Cardiac septum (tissue), 1 donor: Measurements from ENCODE around the gene TRIM34. TPM values are rescaled to one million over a fixed set of nuclear protein-coding genes. Genes with fewer than 3 reads are reported as not detected.
"Not testable (repeated sequence)": the region's sequence is repeated elsewhere in the genome, so short reads cannot be mapped to it uniquely, and the experiment has no call there.

Source experiments
- DNase-seq: peaks from one replicate; pipeline ENCODE4 v3.0.0-alpha.2; 2020; ENCODE audit warnings: low spot score
- intact Hi-C: fragments of 100-400 bp; cut with DNase I; formaldehyde crosslinking; loops from one replicate; pipeline ENCODE4 v1.14.0; 2022
- total RNA-seq: library from RNA; stranded (reverse); fragmentation: NEBNext Ultra II Directional; extraction: Animal tissue kit (Norgen Biotek cat#: 25700); gene quantifications from one replicate; pipeline ENCODE4 v1.2.1, GENCODE V29; 2021
- donor health status: DM: no; HTN: no; CAD: no.

The TRIM34 gene
- total RNA-seq, 1 donor from 2014 or later: 2.3 TPM

DNA sequence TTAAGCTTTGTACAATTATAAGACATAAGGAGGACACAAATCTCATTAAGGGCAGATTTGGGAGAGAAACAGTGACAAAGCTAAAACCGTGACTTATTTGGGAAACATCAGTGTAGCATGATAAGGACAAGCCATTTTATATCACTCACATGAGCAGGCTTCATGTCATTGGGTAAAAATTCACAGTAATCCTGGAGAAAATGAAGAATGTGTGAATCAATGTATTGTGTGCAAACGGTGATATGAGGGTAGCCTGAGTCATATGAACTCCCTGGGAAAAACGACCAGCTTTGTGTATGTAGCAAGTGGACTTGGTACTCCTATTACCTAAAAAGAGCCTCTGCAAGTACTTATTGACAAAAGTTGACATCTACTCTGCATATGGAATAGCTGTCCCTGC is 6.0 kb upstream of the TRIM34 start:
- intact Hi-C loops: no loop called here
- no peak for DNase-seq

DNA sequence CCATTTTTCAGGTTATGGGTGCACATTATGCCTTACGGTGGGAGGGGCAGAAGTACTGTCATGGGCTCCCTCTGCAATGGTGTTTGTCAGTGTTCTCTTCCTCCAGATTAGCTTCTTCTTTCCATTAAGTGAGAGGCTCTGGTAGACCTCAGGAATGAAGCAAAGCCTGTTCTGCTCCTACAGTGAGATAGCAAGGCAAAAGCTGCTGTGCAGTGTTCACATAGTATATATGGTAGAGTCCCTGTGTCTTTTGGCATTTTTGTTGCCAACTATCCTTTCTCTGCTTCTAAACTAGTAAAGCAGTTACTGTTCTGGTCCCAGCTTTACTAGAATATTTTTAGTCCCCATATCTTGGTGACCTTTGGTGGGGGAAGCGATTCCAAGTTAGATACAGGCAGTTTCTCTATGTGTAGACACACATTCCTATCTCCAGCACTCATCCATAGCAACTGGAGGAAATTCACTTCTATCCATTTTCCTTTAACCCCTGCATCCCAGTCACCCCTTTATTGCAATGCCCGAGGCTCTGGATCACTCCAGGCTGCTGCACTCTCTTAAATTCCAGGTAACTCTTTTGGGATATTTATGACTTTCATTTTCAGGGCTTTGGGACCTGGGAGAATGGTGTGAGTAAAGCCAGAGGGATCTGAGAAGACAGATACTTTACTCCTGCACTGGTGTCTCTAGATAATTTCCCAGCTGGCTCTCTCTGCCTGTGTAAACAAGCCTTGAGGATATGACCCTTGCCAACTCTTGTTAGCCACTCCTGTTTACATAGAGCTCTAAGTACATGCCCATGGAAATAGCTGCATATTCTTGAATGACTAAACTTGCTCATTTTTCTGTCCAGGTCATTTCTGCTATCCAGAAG is 3.9 kb upstream of the TRIM34 start:
- no peak for DNase-seq
- intact Hi-C loops: loop anchor here (10.0 kb wide), 1 partner anchor 64 kb away; the partner anchor contains the start of genes TRIM22 and TRIM5

DNA sequence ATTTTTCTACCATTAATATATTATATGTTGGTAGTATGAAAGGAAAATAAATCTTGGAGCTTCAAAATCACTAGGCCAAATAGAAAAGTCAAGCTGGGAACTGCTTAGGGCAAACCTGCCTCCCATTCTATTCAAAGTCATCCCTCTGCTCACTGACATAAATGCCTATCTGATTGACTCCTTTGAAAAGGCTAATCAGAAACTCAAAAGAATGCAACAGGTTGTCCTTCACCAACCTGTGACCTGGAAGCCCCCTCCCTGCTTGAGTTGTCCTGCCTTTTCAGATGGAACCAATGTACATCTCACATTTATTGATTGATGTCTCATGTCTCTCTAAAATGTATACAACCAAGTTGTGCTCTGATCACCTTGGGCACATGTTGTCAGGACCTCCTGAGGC is 3.2 kb upstream of the TRIM34 start:
- no peak for DNase-seq
- intact Hi-C loops: loop anchor here (10.0 kb wide), 1 partner anchor 63 kb away; the partner anchor contains the start of genes TRIM22 and TRIM5

DNA sequence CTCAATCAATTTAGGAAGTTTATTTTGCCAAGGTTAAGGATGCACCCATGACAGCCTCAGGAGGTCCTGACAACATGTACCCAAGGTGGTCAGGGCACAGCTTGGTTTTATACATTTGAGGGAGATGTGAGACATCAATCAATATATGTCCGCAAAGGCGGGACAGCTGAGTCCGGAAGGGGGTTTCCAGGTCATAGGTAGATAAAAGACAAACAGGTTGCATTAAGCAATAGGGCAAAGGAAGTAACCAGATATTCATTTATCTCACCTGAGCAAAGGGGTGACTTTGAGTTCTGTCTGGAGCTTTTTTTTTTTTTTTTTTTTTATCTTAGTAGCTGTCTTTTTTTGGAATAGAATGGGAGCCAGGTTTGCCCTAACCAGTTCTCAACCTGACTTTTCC is 2.0 kb upstream of the TRIM34 start:
- DNase-seq: no peak
- intact Hi-C loops: loop anchor here (10.0 kb wide), 1 partner anchor 62 kb away; the partner anchor contains the start of genes TRIM22 and TRIM5

DNA sequence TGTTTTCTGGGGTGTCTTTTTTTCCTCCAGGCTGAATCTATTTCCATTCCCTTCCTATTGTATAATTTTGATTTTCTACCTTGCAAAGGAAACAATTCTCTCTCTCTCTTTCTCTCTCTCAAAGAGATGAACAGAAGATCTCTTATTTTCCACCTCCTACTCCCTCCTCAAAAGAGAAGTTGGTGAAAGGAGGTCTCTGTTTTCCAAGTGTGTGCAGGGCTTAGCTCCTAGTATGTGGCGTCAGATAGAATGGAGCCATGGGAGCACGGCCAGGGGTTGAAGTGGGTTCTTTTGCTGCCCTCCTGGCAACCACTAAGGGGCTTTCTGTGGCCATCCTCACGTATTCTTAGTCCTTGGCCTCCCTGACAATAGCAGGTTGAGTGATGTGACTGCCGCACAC is 480 bp downstream of the TRIM34 start:
- intact Hi-C loops: loop anchor here (10.0 kb wide), 1 partner anchor 60 kb away; the partner anchor contains the start of genes TRIM22 and TRIM5
- no peak for DNase-seq

DNA sequence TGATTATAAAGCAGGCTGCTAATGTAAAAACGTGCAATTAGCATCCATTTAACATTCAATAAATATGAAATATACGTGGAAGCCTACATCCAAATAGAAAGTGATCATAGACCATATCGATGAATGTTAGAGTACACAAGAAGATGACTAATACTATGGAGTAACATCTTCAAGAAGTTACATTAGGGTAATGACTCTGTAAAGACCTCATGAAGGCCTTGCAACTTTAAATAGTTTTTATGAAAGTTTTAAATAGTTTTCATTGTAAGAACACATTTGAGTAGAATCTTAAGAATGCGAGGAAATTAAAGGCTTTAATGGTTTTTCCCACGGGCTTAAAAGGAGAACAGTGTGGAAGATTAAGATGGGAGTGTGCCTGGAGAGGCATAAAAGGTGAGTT is 1.4 kb downstream of the TRIM34 start:
- DNase-seq: no peak
- intact Hi-C loops: loop anchor here (10.0 kb wide), 1 partner anchor 59 kb away; the partner anchor contains the start of genes TRIM22 and TRIM5

DNA sequence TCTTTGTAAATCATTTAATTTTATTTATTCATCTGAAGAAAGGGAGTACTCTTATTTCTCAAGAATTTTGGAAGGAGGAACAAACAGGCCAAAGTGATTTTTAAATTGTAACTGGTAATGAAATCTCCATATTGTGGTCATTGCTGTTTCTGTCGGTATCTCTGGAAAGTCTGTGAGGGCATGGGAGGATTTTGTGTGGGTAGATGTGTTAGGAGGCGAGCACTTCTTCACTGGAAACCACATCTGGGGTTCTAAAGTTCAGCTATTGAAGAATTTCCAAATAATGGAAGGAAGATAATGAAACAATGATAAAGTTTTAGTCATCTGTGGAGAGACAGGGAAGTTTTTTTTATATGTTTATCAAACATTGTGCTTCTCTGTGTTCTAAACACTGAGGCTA is 6.6 kb downstream of the TRIM34 start:
- no peak for DNase-seq
- intact Hi-C loops: no loop called here

DNA sequence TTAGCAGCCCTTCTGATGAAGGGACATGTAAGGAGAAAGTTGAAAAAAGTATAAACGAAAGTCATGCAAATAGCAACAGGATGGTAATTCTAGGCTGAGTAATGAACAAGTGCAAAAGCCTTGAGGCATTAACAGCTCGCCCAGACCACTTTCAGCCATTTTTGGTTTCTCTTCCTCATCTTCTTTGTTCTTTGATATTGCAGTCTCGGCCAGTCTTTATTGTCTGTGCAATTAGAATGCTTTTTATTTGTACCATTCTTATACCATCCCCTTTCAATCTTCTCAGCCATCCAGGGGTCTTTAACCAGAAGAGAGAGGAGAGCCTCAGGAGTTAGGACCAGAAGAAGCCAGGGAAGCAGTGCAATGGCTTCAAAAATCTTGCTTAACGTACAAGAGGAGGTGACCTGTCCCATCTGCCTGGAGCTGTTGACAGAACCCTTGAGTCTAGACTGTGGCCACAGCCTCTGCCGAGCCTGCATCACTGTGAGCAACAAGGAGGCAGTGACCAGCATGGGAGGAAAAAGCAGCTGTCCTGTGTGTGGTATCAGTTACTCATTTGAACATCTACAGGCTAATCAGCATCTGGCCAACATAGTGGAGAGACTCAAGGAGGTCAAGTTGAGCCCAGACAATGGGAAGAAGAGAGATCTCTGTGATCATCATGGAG is 7.3 kb downstream of the TRIM34 start:
- DNase-seq: no peak

DNA sequence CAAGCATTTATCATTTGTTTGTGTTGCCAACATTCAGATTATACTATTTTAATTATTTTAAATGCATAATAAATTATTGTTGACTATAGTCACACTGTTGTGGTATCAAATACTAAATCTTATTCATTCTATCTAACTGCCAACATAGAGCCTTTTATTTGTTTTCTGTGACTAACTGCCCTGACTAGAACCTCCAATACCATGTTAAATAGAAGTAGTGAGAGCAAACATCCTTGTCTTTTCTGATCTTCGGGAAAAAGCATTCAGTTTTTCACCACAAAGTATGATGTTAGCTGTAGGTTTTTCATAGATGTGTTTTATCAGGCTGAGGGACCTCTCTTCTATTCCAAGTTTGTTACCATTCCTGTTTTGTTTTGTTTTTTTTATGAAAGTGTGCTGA is 15.2 kb downstream of the TRIM34 start:
- no peak for DNase-seq
- intact Hi-C loops: no loop called here

More for the DNA sequence above, 7.3 kb downstream of the TRIM34 start:
- intact Hi-C loops: no loop called here

DNA sequence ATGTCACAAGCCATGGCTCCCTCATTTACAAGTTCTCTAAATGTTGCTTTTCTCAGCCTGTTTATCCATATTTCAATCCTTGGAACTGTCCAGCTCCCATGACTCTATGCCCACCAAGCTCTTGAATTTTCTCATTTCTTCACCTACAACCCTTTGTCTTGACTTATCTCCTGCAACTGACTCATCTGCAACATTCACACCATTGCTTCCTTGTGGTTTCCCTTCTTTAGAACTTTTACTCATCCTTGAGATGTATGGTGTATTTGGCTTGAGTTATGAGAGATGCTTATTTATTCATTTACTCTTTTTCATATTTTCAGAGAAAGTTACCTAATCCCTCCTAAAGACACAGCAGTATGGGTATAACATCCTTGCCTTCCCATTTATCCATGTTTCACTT is 18.8 kb downstream of the TRIM34 start:
- intact Hi-C loops: no loop called here
- no peak for DNase-seq

DNA sequence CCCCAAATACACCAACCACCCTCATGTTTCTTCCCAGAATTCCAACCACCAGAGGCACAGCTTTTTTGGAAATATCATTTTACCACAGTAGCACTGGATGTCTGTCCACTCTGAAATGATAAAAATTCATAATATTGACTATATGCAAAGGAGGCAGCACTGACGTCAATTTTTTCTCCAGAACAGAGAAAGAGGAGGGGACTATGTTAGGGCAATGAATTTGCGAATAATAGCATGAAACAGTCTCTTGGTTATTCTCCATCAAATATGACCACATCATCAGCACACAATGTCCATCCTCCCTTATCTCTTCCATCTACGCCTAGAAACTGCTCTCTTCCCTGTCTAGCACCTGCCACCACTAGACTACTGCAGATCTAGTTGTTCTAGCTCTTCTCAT is 21.3 kb downstream of the TRIM34 start:
- no peak for DNase-seq
- intact Hi-C loops: no loop called here

DNA sequence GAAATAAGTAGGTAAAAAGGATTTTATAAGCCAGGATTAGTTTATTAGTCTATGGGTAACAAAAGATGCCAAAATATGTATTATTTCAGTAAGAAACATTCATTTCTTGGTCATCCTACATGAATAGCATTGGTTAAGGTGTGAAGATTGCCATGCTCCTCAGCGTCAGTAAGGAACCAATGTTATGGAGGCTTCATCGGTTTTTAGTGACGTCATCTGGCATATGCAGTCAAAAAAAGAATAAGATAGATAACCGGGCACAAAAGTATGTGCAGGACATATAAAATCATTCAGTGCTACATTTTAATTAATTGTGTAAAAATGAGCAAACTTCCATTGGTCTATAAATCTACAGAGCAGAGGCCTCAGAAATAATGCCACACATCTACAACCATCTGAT is 30.7 kb downstream of the TRIM34 start:
- intact Hi-C loops: no loop called here

DNA sequence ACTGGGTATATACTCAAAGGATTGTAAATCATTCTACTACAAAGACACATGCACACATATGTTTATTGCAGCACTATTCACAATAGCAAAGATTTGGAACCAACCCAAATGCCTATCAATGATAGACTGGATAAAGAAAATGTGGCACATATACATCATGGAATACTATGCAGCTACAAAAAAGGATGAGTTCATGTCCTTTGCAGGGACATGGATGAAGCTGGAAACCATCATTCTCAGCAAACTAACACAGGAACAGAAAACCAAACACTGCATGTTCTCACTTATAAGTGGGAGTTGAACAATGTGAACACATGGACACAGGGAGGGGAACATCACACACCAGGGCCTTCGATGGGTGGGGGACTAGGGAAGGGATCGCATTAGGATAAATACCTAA is 32.2 kb downstream of the TRIM34 start:
- DNase-seq, intact Hi-C loops: not testable (repeated sequence)

More for the DNA sequence above, 30.7 kb downstream of the TRIM34 start:
- no peak for DNase-seq

DNA sequence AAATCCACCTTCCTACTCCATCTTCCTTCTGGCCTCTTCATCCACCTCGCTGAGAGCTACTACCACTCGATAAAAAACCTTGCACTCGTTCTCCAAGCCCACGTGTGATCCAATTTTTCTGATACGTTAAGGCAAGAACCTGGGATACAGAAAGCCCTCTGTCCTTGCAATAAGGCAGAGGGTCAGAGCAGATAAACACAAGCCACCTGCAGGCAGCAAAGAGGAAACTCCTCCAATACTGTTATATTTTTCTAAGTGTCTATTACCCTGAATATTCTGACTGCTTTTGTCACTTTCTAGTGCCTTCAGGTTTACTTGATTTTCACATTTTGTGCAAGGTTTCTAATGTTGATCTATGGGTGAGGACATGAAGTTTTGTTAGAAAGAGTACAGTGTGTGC is 33.5 kb downstream of the TRIM34 start:
- intact Hi-C loops: no loop called here
- no peak for DNase-seq

DNA sequence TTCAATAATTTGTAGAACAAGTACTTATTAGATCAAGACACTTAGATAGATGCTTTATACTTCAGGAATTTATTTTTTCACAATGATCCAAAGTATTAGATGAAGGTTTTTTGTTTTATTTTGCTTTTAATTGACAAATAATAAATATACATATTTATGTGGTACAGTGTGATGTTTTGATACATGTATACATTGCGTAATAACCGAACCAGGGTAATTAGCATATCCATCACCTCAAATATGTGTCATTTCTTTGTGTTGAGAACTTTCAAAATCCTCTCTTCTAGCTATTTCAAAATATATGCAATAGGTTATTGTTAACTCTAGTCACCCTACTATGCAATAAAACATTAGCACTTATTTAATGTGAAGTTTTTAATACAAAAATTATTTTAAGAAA is 38.7 kb downstream of the TRIM34 start:
- intact Hi-C loops: no loop called here
- no peak for DNase-seq

DNA sequence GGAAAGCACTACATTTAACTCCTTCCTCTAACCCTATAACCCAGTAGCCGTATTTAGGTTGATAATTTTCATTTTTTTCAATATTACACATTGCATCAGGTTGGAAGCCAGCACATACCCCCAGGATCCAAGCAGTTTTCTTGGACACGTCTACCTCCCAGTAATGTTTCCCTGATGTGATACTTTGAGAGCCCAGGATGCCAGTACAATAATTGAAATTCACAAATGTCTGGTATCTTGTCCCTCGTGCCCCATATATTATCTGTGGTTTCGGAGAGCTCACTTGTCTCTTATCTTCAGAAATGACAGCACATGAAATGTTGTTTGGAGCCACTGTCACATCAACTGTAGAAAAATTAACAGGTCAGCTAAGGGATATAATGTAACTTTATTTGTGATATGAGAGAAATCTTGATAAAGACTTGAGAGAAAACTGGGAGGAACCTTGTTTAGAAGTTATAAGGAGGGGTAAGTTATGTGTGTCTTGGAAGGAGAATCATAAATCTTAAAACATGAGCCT is 40.3 kb downstream of the TRIM34 start:
- DNase-seq: no peak
- intact Hi-C loops: no loop called here

DNA sequence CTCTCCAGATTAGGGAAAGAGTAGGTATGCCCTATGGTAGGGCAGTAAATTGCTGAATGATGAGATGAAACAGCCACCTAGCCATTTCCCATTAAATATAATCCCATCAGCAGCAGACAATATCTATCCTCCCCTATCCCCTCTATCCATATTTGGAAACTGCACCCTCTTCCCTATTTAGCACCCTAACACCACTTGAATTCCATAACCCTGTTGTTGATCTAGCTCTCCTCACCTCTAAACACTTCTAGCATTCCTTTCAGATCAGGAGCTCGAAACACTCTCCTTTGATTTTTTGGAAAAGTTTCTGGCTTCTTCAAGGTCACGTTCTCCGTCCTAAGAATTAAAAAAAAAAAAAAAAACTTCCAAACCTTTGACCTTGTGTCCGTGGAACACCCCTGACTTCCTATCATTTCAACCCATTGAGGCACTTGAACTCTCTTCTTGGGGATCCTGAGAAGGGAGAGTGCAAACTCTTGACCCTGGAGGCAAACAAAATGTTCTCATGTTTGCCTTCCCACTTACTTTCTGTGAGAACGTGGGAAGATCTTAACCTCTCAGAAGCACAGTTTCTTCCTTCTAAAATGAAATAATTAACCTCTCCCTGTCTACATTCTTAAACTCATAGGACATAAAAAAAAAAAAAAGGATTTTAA is 41.1 kb downstream of the TRIM34 start:
- no peak for DNase-seq
- intact Hi-C loops: no loop called here

DNA sequence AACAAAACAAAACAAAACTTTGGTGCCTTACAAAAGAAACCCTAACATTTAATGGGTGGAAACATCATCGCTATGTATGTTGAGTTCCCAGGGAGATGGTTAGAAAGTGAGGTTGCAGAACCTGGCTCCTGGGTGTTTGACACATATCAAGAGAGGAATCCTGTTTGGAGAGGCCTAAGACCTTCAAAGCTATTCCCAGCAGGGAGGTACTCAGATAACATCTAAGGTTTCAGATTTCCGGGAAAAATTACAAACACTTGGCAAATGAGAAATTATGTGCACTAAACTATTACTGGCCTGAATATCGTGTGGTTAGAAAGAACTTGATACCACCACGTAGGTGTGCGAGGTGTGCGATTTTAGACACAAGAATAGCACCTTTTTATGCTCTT is 41.6 kb downstream of the TRIM34 start:
- intact Hi-C loops: no loop called here
- DNase-seq: no peak

DNA sequence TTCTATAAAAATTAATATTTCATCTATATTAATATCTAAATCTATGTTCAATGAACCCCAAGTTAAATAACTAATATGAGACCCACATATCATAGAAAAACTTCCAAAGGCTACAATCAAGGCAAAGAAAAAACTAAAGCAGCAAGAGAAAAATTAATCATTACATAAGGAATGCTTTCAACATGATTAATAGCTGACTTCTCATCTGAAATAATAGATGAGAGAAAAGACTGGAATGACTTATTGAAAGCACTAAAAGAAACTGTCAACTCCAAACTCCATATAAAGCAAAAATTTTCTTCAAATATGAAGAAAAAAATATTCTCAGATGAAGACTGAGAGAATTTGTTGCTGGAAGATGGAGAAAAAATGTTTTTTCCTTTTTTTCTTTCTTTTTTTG is 47.0 kb downstream of the TRIM34 start:
- intact Hi-C loops: no loop called here
- no peak for DNase-seq

DNA sequence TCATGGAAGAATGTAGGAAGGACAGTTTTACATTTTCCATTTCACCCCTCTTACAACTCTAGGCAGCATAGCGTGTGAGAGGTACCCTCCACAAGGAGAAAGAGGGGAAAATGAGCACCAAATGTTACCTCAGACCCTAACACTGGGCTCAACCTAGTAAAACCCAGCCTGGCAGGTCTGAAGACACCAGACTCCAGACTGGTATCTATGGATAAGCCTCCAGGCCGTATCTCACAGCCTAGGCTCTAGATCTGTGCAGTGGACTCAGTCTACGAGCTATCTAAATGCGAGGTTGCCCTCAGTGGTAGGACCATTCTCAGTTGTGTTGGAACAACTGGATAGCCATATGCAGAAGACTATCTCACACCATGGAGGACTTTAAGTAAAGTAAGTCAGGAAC is 49.6 kb downstream of the TRIM34 start:
- intact Hi-C loops: no loop called here

More for the DNA sequence above, 49.6 kb downstream of the TRIM34 start:
- no peak for DNase-seq
